HUDEP-2 (cell line): Measurements from ENCODE around the gene WASHC2A.
A peak's percentile ranks its signal among the peaks of the same experiment; 100 is the strongest.
"Not testable (repeated sequence)": the region's sequence is repeated elsewhere in the genome, so short reads cannot be mapped to it uniquely, and the experiment has no call there.

ENCODE experiments used
- DNase-seq, 76 experiments: peaks; one replicate each; lab custom pipeline; 2025; ENCODE audit not compliant: unreplicated experiment in 76 of 76; lab: John Stamatoyannopoulos, UW

Gene WASHC2A, protein sequence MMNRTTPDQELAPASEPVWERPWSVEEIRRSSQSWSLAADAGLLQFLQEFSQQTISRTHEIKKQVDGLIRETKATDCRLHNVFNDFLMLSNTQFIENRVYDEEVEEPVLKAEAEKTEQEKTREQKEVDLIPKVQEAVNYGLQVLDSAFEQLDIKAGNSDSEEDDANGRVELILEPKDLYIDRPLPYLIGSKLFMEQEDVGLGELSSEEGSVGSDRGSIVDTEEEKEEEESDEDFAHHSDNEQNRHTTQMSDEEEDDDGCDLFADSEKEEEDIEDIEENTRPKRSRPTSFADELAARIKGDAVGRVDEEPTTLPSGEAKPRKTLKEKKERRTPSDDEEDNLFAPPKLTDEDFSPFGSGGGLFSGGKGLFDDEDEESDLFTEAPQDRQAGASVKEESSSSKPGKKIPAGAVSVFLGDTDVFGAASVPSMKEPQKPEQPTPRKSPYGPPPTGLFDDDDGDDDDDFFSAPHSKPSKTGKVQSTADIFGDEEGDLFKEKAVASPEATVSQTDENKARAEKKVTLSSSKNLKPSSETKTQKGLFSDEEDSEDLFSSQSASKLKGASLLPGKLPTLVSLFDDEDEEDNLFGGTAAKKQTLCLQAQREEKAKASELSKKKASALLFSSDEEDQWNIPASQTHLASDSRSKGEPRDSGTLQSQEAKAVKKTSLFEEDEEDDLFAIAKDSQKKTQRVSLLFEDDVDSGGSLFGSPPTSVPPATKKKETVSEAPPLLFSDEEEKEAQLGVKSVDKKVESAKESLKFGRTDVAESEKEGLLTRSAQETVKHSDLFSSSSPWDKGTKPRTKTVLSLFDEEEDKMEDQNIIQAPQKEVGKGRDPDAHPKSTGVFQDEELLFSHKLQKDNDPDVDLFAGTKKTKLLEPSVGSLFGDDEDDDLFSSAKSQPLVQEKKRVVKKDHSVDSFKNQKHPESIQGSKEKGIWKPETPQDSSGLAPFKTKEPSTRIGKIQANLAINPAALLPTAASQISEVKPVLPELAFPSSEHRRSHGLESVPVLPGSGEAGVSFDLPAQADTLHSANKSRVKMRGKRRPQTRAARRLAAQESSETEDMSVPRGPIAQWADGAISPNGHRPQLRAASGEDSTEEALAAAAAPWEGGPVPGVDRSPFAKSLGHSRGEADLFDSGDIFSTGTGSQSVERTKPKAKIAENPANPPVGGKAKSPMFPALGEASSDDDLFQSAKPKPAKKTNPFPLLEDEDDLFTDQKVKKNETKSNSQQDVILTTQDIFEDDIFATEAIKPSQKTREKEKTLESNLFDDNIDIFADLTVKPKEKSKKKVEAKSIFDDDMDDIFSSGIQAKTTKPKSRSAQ (N-terminal part only)

GRCh38 chr10:50067546-50068351 is at the start of gene WASHC2A:
TSS of gene WASHC2A (plus strand) at chr10:50067954. CDS start at chr10:50068006, 52 bp downstream.
- DNase-seq, result peak; percentile 5 to 92 (median 82)

- not testable (repeated sequence) for DNase-seq
Observed at GRCh38 chr10:50019279-50019678, 48.5 kb upstream of the WASHC2A start.

- not testable (repeated sequence) for DNase-seq
Observed at GRCh38 chr10:50020451-50021024, 47.2 kb upstream of the WASHC2A start.

- DNase-seq, result no peak
Observed at GRCh38 chr10:50021646-50022045, 46.1 kb upstream of the WASHC2A start.

DNA sequence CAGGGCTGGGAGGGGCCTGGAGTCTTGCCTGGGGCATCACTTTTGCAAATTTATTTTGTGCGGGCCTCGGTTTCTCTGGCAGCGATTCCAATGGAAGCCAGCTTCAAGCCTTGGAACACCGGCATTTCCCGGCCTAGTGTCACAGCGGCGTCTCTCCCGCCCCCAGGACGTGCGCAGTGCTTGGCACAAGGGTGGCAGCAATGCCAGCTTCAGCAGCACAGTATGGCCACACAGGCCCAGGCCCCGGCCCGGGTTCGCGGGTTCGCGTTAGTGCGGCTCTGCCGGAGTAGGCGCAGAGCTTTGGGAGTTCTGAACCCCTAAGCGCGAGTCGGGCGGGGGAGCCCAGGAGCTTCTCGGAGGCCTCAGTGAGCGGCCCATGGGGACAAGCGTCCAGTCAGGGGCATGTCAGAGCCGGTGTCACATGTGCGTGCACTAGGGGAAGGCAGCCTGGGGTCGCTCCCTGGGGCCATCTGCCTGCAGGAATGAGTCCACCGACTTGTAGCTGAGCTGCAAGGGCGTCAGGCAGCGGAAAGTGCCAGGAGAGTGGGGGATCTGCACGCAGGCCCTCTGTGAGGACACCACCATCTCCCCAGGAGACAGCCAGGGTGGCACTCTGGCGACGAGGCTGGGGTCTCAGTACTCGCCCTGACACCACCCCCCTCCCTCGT is 42.9 kb upstream of the WASHC2A start:
- not testable (repeated sequence) for DNase-seq

DNA sequence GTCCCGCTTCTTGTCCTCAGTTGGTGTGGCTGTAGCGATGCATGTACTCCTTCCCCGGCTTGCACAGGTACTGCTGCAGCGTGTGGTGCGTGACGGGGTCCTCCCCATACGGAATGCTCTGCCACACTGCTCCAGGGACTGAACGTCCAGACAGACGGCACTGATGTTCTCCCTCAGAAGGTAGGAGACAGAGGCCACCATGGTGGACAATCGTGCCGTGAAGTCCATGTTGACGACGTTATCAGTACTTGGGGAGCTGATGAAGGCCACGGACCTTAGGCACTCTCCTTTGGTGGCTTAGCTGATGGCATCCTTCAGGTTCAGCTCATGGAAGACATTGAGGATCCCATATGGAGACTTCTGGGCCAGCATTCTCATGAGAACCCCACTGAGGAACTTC is 42.1 kb upstream of the WASHC2A start:
- DNase-seq, result no peak

- DNase-seq, result no peak
Observed at GRCh38 chr10:50027195-50027594, 40.6 kb upstream of the WASHC2A start.

- DNase-seq, result no peak
Observed at GRCh38 chr10:50033481-50033880, 34.3 kb upstream of the WASHC2A start.

DNA sequence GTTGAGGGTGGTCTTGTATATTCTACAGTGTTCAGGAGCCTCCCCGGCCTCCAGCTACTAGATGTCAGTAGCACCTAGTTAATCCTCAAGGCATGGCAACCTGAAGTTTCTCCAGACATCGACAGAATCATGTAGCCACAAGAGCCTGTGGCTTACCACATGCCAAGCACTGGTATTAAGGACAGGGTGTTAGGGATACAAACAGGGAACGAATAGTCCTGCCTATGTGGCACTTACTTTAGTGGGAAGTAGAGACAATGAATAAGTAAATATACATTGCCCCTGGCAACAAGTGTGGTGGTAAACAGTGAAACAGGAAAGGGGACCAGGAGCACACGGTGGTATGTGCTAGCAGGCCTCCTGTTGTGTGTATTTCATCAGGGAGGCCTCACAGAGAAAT is 32.4 kb upstream of the WASHC2A start:
- DNase-seq, result not testable (repeated sequence)

- DNase-seq, result no peak
Observed at GRCh38 chr10:50044941-50045664, 22.7 kb upstream of the WASHC2A start.

GRCh38 chr10:50046457-50046856 is 21.3 kb upstream of the WASHC2A start:
- DNase-seq, result not testable (repeated sequence)

- not testable (repeated sequence) for DNase-seq
Observed at GRCh38 chr10:50047594-50047993, 20.2 kb upstream of the WASHC2A start.

DNA sequence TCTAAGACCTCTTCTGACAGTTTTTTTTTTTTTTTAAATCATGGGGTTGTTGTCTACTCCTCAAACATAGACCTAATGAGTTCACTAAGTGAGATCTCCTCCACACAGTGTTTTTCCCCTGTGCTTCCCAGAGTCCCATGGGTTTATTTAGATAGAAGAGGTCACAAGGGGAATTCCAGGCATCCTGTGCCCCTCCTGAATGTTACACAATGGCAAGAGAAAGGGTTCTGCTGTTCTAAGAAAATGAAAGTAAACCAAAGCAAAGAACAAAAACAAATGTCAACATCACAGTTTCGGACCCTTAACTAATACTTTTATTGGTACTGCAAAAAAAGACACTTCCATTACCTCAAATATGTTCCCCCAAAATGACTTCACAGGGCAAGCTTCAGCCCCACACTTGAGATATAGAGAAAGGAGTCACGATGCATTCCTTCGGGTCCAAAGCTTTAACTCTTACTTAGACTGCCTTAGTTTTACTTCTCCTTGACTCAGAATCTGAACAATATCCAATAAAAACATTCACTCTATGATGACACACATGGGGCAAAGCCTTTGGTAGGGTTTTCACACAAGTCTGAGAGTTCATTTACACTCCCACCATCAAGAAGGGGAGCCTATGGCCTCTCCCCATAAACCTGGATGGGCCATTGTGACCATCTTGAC is 15.6 kb upstream of the WASHC2A start:
- not testable (repeated sequence) for DNase-seq

DNA sequence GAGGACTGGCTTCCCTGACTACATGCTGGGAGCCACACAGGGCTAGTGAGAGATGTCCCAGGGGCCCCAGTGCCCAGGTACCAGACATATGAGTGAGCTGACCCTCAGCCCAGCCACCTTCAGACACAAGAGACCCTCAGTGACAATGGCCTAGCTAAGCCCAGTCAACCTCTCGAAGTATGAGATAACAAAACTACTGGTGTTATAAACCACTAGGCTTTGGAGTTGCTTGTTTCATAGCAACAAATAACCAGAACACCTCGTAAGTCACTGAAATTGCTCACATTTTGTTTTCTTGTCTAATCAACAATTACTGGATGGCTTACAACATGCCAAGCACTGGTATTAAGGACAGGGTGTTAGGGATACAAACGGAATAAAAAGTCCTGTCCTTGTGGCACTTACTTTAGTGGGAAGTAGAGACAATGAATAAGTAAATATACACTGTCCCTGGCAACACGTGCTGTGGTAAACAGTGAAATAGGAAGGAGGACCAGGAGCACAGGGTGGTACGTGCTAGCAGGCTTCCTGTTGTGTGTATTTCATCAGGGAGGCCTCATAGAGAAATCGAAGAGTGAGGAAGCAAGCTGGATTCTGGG is 14.9 kb upstream of the WASHC2A start:
- DNase-seq, result not testable (repeated sequence)

DNA sequence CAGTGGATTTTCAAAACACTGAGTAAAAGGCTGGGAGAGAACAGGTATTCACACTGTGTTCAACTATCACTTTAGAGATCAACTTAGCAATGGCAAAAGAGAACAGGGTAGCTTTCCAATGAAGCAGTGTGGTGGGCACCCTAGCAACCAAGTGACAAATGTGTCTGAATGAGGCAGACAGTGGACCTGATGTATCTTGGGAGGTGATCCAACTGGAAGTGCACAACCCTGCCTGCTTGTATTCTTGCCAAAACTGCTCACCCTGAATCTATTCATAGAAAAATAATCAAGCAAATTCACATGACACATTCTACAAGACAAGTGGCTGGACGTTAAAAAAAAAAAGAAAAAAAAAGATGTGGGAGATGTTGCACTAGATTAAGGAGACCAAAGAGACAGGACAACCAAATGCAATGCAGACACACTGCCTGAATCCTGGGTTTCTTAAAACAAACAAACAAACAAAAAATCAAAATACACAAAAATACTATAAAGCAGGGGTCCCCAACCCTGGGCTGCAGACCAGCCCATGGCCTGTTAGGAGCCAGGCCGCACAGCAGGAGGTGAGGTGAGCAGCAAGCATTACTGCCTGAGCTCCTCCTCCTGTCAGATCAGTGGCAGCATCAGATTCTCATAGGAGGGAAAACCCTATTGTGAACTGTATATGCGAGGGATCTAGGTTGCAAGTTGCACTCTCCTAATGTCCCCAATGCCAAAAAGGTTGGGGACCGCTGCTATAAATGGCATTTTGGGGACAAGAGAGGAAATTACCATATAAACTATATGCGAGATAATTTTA is 12.1 kb upstream of the WASHC2A start:
- not testable (repeated sequence) for DNase-seq

GRCh38 chr10:50056654-50057053 is 11.1 kb upstream of the WASHC2A start:
- DNase-seq, result not testable (repeated sequence)
